ENCODE results near the gene RPP38. TPM values are rescaled to one million over a fixed set of nuclear protein-coding genes. Genes with fewer than 3 reads are reported as not detected.

Gene RPP38
- total and polyA plus RNA-seq, 10 of the 15 experiments (the other 5 are each of a cell fraction or from before 2014, with no cell fraction given): 13.0 to 40.9 (median 27.2) TPM

DNA sequence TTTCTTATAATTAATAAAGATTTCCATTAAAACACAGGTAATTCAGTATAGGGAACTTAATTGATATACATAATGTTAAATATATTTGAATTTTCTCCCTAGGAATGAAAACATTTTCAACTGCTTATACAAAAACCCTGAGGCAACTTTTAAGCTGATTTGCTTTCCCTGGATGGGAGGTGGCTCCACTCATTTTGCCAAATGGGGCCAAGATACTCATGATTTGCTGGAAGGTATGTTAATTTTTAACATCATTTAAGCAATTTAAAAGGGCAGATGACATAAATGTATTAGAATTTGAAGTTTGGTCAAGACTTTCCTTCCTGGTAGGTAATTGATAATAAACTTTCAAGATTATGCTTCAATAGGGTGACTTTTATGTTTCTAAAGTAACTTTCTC lies 47.6 kb upstream of the RPP38 start:
- Histone ChIP-seq H3K9ac (ENCODE audit: control insufficient read depth, insufficient read depth, low read length) (no peak overlapping the region), H2AFZ (ENCODE audit: control insufficient read depth, low read depth, low read length) (no peak overlapping the region), H3K4me2 (ENCODE audit: control insufficient read depth, insufficient read depth) (no peak overlapping the region), H3K79me2 (ENCODE audit: control insufficient read depth, insufficient read depth, low read length) (no peaks in the 10 kb centered on the region), H3K27ac (ENCODE audit: control insufficient read depth, insufficient read depth) (no peak overlapping the region), H3K27me3 (replicated peaks in 1 of 2; ENCODE audit: control insufficient read depth in 2 of 2, insufficient read depth in 2 of 2, low read length in 1 of 2) (no peaks in the 10 kb centered on the region), H3K36me3 (ENCODE audit: control insufficient read depth in 2 of 2, insufficient read depth in 2 of 2, low read length in 1 of 2) (no peaks in the 10 kb centered on the region), H3K9me3 (replicated peaks; ENCODE audit: control insufficient read depth, insufficient read depth, low read length) (no peaks in the 10 kb centered on the region), H3K4me1 (ENCODE audit: control insufficient read depth, insufficient read depth, low read length) (no peaks in the 10 kb centered on the region), H3K4me3 (no peak overlapping the region), H4K20me1 (ENCODE audit: control insufficient read depth, insufficient read depth) (no peaks in the 10 kb centered on the region)
- RAD21 ChIA-PET (ENCODE audit: unreplicated experiment): no interaction called here
- no peak for DNase-seq (ENCODE audit: low read depth, low spot score)
- no peak for ATAC-seq
- in situ Hi-C loops (cut with MboI) (no loop called here), intact Hi-C loops (cut with micrococcal nuclease; ENCODE audit: unreplicated experiment) (no loop called here)
- POLR2A ChIA-PET: interaction anchor here (0.6 kb wide), 1 partner anchor 8 kb away, joined by 3 read pairs; no protein-coding TSS in a partner anchor
- CTCF ChIA-PET: no interaction called here
- BruUV-seq (replicated peaks): no TSS peak
- no peak for FAIRE-seq
- SMC1A ChIA-PET (ENCODE audit: uncharacterized antibody, unreplicated experiment): interaction anchor here (1.0 kb wide), 1 partner anchor 11 kb away, joined by 3 read pairs; no protein-coding TSS in a partner anchor
- TF ChIP-seq ZNF274 (IDR thresholded peaks at IDR 0.05; ENCODE audit: insufficient read depth, insufficient read length) (no peak), PAX8 (IDR thresholded peaks at IDR 0.05) (no peak), SRF (IDR thresholded peaks at IDR 0.05; ENCODE audit: low read depth in 2 of 2, low read length in 2 of 2) (no peak), JUNB (IDR thresholded peaks at IDR 0.05) (no peak), IKZF1 (conservative IDR thresholded peaks at IDR 0.05) (no peak), NR2C1 (IDR thresholded peaks at IDR 0.05) (no peak), NFYA (IDR thresholded peaks at IDR 0.05; ENCODE audit: borderline replicate concordance, low read depth, low read length) (no peak), ESRRA (IDR thresholded peaks at IDR 0.05; ENCODE audit: low read length) (no peak), YY1 (IDR thresholded peaks at IDR 0.05; ENCODE audit: low read depth, low read length) (no peak), POLR2AphosphoS5 (IDR thresholded peaks at IDR 0.05; ENCODE audit: low read length) (no peak)
- TF ChIP-seq, protein P1, sequence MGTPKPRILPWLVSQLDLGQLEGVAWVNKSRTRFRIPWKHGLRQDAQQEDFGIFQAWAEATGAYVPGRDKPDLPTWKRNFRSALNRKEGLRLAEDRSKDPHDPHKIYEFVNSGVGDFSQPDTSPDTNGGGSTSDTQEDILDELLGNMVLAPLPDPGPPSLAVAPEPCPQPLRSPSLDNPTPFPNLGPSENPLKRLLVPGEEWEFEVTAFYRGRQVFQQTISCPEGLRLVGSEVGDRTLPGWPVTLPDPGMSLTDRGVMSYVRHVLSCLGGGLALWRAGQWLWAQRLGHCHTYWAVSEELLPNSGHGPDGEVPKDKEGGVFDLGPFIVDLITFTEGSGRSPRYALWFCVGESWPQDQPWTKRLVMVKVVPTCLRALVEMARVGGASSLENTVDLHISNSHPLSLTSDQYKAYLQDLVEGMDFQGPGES (IDR thresholded peaks at IDR 0.05): no peak
- TF ChIP-seq, protein P2, sequence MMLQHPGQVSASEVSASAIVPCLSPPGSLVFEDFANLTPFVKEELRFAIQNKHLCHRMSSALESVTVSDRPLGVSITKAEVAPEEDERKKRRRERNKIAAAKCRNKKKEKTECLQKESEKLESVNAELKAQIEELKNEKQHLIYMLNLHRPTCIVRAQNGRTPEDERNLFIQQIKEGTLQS (IDR thresholded peaks at IDR 0.05; ENCODE audit: borderline replicate concordance, extremely low read depth, low read depth, low read length): no peak
- TF ChIP-seq, protein P3, sequence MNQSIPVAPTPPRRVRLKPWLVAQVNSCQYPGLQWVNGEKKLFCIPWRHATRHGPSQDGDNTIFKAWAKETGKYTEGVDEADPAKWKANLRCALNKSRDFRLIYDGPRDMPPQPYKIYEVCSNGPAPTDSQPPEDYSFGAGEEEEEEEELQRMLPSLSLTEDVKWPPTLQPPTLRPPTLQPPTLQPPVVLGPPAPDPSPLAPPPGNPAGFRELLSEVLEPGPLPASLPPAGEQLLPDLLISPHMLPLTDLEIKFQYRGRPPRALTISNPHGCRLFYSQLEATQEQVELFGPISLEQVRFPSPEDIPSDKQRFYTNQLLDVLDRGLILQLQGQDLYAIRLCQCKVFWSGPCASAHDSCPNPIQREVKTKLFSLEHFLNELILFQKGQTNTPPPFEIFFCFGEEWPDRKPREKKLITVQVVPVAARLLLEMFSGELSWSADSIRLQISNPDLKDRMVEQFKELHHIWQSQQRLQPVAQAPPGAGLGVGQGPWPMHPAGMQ (IDR thresholded peaks at IDR 0.05; ENCODE audit: borderline replicate concordance): no peak
- TF ChIP-seq, protein P4, sequence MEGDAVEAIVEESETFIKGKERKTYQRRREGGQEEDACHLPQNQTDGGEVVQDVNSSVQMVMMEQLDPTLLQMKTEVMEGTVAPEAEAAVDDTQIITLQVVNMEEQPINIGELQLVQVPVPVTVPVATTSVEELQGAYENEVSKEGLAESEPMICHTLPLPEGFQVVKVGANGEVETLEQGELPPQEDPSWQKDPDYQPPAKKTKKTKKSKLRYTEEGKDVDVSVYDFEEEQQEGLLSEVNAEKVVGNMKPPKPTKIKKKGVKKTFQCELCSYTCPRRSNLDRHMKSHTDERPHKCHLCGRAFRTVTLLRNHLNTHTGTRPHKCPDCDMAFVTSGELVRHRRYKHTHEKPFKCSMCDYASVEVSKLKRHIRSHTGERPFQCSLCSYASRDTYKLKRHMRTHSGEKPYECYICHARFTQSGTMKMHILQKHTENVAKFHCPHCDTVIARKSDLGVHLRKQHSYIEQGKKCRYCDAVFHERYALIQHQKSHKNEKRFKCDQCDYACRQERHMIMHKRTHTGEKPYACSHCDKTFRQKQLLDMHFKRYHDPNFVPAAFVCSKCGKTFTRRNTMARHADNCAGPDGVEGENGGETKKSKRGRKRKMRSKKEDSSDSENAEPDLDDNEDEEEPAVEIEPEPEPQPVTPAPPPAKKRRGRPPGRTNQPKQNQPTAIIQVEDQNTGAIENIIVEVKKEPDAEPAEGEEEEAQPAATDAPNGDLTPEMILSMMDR (IDR thresholded peaks at IDR 0.05 in 2 of 3, conservative IDR thresholded peaks at IDR 0.05 in 1 of 3; ENCODE audit: control insufficient read depth in 2 of 3, extremely low read depth in 1 of 3, insufficient read depth in 1 of 3, low read depth in 3 of 3, low read length in 3 of 3): no peak
